Hematopoietic multipotent progenitor cell (in vitro differentiated cells): ENCODE data around the gene PRKN. TPM values are rescaled to one million over a fixed set of nuclear protein-coding genes. Genes with fewer than 3 reads are reported as not detected.

Experiments used
- DNase-seq, 3 donors: peaks; one replicate each; pipeline ENCODE4 v3.0.0-alpha.2; 2011 to 2015; ENCODE audit warnings: low read depth in 2 of 3, low spot score in 2 of 3
- total RNA-seq: library from RNA; depleted of rRNA; stranded (reverse); fragments of >200 nt; gene quantifications from one replicate; pipeline ENCODE4 v1.2.3, GENCODE V29; 2012

PRKN gene
- total RNA-seq, 1 donor, result 7.0 TPM

- no peak for DNase-seq
Measured at GRCh38 chr6:161590961-161591627, 1136.5 kb downstream of the PRKN start.

DNA sequence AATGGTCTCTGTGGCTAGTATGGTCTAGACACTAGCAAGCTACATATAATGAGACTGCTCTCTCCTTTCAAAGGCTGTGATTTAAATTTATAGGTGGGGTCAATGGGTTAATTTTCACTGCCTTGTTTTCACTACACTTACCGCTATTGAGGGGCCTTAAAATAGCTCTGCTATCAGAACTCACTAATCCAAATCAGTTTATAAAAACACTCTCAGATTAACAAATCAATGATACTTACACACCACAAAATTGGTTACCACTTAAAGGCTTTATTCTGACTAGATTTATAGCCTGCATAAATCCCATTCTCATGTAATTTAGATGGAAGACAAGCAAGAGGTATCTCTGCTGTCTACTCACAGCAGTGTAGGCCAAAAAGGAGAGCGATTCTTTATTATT, 1140.7 kb downstream of the PRKN start:
- DNase-seq, result no peak

DNA sequence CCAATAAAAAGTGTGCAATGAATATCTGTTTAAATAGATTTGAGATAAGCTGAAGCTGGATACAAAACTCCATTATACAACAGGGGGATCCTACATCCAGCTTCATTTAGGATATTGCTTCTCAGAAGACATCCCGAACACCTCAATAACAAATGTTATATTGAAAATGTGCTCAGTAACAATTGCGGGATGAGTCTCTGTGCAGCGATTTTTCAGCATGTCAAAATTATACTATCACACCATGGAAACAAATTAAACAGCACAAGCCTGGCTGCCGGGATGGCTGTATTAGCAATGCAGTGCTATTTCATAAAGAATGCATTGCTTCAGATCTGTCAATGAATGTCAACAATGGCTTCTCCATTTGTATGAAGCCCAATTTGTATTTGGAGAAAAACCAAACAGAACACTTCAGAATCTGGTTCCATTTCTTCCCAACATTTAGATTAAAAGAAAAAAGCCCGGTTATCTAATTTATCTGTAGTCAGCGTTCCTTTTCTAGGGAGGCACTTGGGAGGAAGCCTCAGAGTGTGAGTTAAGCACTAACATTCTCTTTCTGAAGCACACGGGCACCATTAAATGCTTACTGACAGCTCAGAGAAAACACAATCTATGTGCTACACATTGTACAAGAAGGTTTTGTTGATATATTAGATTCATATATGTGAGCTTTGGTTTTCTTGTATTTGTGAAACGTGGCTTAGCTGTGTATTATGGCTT, 1142.8 kb downstream of the PRKN start:
- DNase-seq, result no peak

DNA sequence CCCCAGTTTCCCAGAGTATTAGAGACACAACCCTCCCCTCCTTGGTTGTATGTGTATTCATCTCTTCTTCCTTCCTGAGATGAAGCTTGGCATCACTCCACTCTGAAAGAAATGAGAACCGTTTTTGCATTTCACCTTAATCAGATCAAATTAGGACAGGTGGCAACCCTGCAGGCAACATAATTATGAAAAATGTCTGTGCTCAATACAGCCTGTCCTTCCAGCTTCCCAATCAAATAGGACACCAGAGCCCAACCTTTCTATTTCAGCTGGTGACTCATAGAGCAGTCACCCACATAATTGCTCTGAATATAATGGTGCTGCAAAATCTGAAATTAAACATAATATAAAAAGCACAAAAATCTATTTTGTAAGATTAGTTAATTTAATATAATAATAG, 1143.5 kb downstream of the PRKN start:
- no peak for DNase-seq

DNA sequence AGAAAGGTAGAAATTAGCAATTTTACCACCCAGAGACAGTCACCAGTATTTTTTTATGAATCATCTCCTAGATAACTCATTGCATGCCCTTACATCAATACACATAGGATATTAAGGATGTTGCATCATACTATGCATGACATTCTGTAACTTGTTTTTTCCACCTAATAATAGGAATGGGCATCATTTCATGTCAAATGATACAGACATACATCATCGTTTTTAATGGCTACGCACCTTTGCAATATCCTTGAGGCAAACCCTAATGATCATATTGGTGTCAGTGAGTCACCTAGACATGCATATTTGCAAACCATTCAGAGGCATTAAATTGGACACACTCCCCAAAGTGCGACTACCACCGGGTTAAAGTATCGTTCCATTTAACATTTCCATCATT, 1144.0 kb downstream of the PRKN start:
- DNase-seq, result no peak

- no peak for DNase-seq
Measured at GRCh38 chr6:161578478-161578877, 1149.1 kb downstream of the PRKN start.

- DNase-seq, result no peak
Measured at GRCh38 chr6:161575523-161576254, 1151.9 kb downstream of the PRKN start.

- no peak for DNase-seq
Measured at GRCh38 chr6:161568885-161569456, 1158.6 kb downstream of the PRKN start.

DNA sequence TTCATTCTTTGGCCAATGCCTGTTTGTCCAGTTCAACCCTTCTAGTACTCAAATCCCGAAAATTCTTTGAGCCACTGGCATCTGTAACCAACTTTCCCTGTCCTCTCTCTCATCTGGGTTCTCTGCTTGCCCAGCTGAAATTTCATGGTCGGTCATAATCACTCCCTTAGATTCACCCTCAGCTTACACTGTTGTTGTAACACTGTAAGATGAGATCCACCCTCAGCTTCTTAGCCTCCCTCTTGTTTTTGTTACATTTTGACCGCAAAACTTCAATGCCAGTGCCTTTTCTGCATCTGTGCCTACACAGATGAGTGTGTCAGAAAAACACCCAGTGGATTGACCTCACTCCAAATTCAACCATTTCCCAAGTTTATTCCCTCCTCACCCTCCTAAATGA, 1162.6 kb downstream of the PRKN start:
- DNase-seq, result no peak

DNA sequence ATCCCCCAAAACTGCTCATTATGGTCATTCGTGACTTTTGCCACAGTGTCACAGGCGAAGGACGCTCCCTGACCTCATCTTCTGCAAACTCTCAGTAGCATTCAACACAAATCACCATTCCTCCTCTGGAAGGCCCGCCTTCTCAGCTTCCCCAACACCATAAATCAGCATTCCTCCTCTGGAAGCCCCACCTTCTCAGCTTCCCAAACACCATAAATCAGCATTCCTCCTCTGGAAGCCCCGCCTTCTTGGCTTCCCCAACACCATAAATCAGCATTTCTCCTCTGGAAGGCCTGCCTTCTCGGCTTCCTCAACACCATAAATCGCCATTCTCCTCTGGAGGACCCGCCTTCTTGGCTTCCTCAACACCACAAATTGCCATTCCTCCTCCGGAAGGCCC, 1165.7 kb downstream of the PRKN start:
- DNase-seq, result no peak

DNA sequence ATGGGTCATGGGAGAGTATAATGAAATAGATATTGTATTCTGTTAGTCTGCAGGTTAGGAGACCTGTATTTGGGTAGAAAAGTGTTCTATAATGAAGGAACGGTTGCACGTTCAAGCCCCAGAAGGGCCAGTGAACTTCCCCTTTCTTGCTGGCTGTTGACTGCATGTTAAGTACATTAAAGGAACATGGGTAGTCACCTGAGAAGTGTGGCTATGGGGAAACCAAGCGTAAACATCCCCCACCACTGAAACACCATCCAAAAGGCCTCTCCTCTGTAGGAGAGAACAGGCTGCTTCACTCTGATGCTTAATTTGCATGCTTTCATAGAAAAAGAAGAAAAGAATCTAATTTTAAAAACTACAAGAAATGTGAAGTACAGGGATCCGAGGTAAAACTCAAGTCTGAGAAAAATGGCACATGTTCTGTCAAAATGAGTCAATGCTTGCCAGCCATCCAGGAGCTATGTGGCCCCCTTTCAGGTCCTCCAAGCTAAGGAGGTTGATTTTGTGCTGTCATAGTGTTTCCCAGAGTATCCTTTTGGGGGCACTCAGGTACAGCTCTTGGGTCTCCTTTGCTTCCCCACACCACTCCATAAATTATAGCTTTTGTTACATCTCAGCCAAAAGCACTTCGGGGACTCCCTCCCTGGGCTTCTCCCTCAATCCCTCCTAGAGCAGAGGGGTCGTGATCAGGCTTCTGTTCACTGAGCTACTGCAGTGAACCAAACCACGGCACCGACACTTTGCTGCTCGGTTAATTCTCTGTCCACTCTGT, 1170.0 kb downstream of the PRKN start:
- no peak for DNase-seq

DNA sequence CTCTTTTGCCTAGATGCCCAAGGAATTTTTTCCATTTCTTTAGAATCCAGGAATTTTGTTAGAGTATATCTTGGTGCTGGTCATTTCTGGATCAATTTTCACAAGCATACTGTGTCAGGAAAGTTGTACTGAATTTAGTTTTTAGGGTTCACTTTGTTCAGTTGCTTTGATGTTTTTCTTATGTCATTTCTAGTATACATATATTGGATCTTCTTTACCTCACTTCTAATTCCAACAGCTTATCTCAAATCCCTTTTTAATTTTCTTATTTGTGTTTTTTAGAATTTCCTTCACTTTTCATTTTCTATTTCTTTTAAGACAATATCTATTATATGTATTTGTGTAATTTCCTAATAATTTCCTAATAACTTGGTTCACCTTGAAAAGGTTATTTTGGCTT, 1172.7 kb downstream of the PRKN start:
- no peak for DNase-seq

DNA sequence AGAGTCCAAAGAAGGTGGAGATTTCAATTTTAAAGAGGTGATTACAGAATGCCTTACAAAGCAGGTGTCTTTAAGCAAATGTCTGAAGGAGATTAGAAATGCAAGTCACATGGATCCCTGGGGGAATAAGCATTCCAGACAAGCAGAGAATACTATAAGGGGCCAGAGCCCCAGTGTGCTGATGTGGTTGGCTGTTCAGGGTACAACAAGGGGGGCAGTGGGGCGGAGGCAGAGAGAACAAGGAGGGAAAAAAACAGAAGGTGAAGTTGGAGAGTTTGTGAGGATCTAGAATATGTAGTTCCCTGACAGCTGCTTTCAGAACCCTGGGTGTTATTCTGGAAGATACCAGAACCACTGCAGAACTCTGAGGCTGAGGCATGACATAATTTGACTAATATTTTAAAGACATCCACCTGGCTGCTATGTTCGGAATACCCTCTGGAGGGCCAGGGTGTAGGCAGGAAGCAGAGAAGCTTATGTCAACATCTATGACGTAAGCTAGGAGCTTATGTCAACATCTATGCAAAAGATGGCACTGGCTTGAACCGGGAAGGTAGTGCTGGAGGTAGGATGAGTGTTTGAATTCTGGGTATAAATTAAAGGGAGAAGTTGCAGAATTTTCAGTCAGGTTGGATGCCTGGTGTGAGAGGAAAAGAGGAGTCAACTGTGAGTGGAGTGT, 1177.5 kb downstream of the PRKN start:
- DNase-seq, result no peak

DNA sequence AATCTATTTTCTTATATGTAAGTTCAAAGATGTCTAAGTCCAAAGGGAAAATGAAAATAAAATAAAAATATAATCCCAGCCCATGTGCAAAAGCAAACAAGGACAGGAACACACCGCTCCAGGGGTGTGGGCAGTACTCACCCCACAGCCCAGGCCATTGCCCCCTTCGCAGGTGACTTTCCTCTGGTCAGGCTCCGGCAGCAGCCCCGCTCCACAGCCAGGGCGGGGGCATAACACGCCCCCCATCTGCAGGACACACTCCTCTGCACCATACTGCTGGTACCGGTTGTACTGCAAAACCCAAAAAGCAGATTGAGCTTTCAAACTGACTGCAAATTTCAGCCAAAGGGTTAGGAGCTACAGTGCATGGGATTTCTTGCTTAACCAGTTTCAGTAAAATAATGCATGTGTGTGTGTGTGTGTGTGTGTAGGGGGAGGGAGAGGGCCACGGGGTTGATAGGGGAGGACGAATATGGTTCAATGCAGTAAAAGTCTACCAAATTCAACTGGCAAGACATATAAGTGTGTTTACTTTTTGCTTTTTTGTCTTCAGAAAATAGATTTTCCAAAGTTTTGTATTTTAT, 1178.8 kb downstream of the PRKN start:
- DNase-seq, result no peak

- no peak for DNase-seq
Measured at GRCh38 chr6:161547617-161548016, 1179.9 kb downstream of the PRKN start.

- no peak for DNase-seq
Measured at GRCh38 chr6:161546632-161547031, 1180.9 kb downstream of the PRKN start.

- DNase-seq, result no peak
Measured at GRCh38 chr6:161545741-161546140, 1181.8 kb downstream of the PRKN start.

- DNase-seq, result no peak
Measured at GRCh38 chr6:161544801-161545480, 1182.6 kb downstream of the PRKN start.

- DNase-seq, result no peak
Measured at GRCh38 chr6:161543684-161544309, 1183.8 kb downstream of the PRKN start.
